Muscle of back (tissue), 11 donors: ENCODE results near the gene OBSCN. TPM values are rescaled to one million over a fixed set of nuclear protein-coding genes. Genes with fewer than 3 reads are reported as not detected.
A peak's percentile ranks its signal among the peaks of the same experiment; 100 is the strongest.

Experiments
- DNase-seq, 3 donors: peaks; one replicate each; pipeline versions ENCODE4 v3.0.0 to v3.0.0-alpha.2; 2013
- polyA plus RNA-seq, 10 donors: library from polyadenylated mRNA; unstranded; fragments of 120-200 nt; gene quantifications; one replicate each; pipeline ENCODE4 v1.2.1, GENCODE V29; 2013; ENCODE audit not compliant: insufficient read length in 10 of 10

OBSCN gene
- polyA plus RNA-seq, 10 donors, result 179 to 336 (median 279) TPM

DNA sequence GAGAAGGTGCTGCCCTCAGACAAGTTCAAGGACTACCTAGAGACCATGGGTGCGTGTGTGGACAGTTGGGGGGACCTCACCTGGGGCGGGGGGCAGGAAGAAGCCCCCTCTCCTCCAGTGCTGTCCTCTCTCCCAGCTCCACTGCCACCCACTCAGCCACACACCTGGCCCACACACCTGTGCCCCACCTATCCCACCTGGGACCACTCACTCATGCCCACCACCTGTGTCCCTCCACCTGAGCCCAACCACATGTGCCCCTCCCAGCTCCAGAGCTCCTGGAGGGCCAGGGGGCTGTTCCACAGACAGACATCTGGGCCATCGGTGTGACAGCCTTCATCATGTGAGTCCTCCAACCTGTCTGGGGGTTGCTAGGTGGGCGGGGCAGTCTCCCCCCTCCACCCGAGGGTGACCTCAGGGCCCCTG, 169.8 kb downstream of the OBSCN start:
- DNase-seq, result no peak

DNA sequence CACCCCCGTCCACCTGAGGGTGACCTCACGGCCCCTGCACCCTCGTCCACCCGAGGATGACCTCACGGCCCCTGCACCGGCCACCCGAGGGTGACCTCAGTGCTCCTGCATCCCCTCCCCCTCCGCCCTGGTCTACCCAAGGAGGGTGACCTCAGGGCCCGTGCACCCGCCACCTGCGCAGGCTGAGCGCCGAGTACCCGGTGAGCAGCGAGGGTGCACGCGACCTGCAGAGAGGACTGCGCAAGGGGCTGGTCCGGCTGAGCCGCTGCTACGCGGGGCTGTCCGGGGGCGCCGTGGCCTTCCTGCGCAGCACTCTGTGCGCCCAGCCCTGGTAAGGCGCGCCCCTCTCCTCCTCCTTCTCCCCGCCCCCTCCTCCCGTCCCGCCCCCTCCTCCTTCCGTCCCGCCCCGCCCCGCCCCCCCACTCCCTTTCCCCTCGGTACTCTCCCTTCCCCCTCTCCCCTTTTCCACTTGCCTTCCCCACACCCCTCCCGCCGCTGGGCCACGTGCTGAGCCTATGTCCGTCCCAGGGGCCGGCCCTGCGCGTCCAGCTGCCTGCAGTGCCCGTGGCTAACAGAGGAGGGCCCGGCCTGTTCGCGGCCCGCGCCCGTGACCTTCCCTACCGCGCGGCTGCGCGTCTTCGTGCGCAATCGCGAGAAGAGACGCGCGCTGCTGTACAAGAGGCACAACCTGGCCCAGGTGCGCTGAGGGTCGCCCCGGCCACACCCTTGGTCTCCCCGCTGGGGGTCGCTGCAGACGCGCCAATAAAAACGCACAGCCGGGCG, 170.4 kb downstream of the OBSCN start:
- DNase-seq, result peak; percentile 59 to 95 (median 79)

DNA sequence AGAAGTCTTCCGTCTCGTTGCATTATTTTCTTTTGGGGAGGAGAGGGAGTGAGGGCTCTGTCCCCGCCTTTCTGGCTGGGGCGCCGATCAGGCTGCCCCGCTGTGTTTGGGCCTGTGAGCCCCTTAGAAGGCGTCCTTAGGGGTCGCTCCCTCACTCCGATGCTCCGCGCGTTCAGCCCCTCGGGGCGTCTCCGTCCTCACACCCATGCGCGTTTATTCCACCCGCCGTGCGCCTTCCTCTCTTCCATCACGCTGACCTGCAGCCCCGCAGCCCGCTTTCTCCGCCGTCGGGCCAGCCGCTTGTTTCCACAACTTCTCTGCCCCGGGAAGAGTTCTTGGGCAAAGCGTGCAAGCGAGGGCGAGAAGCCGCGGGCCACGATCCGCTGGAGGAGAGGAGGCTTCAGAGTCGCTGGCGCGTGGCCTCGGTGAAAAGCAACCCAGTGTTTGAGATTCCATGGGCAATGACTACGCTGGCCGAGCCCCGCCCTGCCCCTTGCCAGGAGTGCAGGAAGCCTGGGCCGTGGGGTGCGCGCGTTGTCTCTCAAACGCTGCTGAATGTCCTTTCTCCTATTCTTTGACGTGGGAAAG, 171.1 kb downstream of the OBSCN start:
- DNase-seq, result no peak

DNA sequence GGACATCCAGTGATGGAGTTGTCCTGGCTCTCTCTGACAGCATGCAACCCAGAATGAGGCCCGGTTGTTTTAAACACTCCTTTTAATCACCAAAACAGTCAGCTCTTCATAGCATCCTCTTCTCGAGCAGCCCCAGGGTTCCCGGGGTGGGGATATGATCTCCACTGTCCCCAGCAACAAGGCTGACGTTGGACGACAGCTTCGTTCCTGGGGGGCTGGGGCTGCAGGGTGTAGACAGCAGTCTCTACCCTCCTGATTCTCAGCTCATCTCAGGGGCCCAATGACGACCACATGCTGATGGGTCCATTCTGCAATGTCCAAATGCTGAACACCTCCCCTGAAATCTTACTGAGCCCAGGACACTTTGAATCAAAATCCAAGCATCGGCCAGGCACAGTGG, 171.8 kb downstream of the OBSCN start:
- DNase-seq, result no peak

GRCh38 chr1:228381356-228381755, 173.5 kb downstream of the OBSCN start:
- no peak for DNase-seq

DNA sequence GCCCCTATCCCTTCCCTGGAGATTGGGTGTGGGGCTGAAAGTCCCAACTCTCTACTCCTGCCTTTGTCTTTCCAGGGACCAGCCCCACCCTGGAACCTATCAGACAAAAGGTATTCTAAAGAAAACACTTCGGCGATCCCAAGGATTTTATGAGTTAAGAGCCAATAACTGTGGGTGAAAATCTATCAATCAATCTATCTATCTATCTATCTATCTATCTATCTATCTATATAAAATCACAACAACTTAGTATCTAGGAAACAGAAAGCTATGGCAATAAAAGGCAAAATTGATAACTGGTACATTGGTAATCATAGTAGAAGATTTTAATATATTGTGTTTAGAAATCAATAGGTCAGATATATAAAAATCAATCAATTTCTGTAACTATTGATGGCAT, 175.9 kb downstream of the OBSCN start:
- DNase-seq, result no peak

DNA sequence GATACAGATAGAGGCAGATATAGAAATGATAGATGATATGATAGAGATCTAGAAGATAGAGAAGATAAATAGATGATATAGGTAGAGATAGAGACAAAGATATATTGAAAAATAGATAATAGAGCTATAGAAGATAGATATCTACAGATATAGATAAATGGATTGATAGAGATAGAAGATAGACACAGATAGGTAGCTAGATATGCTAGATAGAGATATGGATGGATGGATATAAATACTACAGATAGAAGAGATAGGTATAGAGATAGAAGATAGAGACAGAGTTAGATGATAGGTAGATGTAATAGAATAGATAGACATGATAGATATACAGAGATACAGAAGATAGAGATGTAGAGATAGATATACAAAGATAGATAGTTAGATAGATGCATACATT, 177.4 kb downstream of the OBSCN start:
- no peak for DNase-seq

- no peak for DNase-seq
Observed at GRCh38 chr1:228387321-228387720, 179.5 kb downstream of the OBSCN start.

DNA sequence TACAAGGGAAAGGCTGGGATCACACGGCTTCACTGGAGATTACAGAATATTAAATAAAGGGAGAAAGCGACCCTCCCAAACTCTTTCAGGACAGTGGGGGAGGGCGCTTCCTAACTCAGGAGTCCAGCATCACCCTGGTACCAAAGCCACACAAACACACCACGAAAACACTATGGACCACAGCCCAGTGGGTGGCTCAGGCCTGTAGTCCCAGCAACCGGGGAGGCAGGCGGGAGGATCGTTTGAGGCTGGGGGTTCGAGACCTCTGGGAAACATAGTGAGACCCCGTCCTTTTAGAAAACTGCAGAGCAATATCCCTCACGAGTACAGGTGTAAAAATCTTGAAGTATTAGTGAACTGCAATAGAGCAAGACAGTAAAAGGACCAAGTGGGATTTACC, 182.8 kb downstream of the OBSCN start:
- no peak for DNase-seq

DNA sequence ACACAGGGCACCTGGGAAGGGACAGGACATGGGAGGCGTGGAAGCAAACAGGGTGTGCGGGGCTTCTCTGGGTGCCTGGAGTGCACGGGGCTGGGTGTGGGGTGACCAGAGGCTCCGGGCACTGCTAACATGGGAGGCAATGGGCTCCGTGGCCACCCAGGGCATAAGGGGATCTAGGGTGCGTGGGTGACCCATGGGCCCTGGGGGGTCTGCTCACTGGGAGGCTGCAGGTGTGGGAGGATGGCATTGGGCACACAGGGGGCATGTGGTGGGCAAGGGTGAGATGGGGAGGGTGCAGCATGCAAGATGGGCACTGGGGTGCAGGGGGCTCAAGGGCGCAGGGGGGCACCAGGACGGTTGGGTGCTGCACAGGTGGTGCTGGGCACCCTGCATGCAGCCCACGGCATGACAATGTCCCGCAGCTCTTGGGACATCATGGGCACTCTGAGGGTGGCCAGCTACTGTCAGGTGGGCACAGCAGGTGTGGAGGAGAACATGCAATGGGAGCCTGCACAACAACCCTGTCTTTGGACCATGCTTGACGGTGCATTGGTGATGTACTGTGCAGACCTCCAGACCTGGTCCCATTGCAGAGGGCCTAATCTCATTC, 183.7 kb downstream of the OBSCN start:
- DNase-seq, result no peak

- DNase-seq, result no peak
Observed at GRCh38 chr1:228392111-228392936, 184.5 kb downstream of the OBSCN start.

DNA sequence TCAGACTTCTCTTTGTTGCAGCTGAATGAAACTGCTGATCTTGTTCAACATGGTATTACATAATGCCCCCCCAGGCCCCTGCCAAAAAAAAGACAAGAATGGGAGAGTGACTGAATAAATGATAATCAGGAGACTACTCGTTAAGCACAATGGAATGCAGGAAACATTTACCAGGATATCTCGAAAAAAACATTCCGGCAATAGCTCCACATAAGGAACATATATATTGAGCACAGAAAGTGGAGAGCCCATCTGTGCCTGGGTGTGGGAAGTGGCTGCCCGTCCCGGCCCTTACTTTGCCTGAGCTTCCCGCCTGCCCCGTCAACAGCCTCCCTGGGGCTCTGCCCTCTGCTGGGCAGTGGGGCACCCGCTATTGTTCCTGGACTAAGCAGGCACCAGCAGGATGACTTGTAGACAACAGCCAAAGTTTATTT, 185.4 kb downstream of the OBSCN start:
- peak in 1 of 3 donors; percentile 40 for DNase-seq

DNA sequence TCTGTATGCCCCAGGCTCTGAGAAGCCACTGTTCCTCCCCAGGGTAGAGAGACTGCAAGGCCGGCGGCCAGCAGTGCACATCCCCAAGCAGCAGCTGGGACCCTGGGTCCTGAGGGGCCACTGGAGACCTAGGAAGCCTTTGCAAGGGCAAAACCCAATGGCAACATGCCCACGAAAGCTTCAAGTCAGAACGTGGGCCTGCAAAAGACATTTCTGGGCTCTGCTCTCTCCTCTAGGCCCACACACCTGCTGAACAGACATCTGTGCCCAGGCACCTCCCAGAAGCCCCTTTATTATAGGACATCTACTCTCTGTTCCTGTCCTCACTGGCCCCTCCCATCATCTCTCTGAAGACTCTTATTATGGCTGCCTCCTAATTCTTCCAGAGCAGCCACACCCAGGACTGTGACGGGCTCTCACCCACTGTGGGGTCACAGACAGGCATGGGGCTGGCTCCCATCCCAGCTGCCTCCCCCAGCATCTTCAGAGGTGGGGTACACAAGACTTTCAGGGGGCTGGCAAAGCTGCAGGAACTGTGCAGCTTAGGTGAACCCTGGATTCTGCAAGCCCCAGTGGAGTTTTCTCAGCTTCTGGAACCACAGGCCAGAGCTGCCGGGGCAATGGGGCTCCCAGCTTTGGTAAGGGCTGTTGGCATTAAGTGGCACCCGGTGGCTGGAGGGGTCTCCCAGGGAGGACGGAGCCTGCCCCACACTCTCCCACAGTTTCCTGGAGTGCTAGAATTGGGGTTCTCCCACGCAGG, 186.1 kb downstream of the OBSCN start:
- no peak for DNase-seq

GRCh38 chr1:228394571-228395394, 186.9 kb downstream of the OBSCN start:
- DNase-seq, result no peak

- DNase-seq, result no peak
Observed at GRCh38 chr1:228396770-228397662, 189.2 kb downstream of the OBSCN start.

GRCh38 chr1:228397966-228398365, 190.1 kb downstream of the OBSCN start:
- no peak for DNase-seq

- DNase-seq, result no peak
Observed at GRCh38 chr1:228398741-228399461, 191.1 kb downstream of the OBSCN start.

DNA sequence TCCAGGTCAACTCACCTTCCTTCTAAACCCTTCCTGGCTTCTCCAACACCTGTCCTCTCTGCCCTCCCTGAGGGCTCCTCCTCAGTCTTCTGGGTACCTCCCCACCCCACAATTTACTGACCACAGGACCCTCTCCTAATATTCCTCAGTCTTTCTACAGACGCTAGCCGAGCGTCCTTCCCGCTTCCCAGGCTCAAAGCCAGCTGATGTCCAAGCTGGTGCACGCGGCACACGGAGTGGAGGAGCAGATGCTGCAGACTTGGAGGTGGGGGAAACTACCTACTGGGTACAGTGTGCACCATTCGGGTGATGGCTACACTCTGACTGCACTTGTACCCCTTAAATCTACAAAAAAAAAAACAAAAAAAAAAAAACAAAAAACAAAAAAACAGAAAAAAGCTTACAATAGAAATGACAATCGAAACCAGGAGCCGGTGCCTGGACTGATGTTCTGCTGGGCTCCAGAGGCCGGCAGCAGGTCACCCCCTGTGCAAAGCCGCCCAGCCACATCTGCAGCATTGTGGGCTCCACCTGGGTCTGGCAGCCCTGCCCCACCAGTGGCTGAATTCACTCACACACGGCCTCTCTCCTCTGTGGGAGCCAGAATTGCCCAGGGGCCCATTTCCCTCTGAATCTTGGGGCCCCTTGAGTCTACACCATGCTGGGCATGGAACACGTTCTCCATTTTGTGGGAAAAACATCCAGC, 191.8 kb downstream of the OBSCN start:
- DNase-seq, result no peak
